ENCODE data around the gene C1QTNF1.

The C1QTNF1 gene

DNA sequence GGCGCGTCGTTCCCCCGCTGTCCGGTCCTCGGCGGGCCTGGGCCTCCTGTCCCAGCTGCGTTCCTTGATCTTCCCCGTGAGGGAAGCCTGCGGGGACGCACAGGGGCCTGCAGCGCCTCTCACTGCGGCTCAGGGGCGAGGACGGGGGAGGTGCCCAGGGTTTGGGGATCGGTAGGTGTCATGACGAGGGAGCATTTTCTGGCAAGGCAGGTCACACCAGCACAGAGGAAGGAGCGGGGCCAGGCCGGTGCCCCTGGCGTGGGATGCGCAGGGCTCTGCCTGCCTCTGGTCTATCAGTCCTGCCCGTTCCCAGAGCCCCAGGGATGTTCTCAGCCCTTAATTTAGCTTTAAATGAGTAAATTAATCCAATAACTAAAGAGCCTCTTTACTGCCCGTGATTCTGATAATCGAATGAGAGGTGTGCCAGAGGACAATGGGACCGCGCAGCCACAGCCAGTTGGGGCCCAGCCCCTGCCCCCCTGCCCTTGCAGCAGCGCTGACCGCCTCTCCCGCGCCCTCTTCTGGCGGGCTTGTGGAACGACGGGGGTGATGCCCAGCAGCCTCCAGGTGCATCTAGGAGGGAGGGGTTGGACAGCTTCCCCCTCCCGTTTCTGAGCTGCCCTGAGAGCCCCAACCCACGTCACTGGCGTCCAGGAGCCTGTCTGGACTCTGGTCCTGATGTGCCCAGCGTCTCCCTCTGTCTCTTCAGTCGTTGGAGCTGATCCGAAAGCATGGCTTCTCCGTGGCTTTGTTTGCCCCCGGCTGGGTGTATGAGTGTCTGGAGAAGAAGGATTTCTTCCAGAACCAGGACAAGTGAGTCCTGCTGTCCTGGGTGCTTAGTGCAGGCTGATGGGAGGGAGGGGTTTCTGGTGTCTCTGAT lies 58.6 kb downstream of the C1QTNF1 start:
- peak; percentile 11 for DNase-seq

DNA sequence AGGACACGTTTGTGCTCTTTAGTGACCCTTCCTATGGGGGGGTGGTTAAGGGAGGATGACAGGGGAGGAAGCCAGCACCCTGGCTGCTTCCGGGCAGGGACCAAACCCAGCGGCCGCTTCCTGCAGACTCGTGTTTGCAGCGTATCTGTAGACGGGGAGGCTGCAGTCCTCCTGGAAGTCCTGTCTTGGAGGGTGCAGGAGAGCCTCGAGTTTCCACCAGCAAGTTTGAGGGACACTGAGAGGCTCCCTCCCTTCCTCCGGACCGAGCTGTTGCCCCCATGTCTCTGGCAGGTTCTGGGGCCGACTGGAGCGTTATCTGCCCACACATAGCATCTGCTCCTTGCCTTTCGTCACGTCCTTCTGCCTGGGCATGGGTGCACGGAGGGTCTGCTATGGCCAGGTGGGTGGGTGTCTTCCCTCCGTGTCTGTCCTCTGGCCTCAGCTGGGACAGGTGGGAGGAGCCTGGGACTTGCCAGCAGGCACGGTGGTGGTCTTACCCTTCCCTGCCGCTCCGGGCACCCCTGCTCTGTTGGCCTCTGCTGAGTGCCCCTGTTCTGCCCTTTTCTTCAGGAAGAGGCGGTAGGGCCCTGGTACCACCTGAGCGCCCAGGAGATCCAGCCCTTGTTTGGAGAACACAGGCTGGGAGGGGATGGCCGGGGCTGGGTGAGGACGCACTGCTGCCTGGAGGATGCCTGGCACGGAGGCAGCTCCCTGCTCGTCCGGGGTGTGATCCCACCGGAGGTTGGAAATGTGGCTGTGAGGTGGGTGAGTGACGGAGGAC lies 59.4 kb downstream of the C1QTNF1 start:
- DNase-seq: no peak

DNA sequence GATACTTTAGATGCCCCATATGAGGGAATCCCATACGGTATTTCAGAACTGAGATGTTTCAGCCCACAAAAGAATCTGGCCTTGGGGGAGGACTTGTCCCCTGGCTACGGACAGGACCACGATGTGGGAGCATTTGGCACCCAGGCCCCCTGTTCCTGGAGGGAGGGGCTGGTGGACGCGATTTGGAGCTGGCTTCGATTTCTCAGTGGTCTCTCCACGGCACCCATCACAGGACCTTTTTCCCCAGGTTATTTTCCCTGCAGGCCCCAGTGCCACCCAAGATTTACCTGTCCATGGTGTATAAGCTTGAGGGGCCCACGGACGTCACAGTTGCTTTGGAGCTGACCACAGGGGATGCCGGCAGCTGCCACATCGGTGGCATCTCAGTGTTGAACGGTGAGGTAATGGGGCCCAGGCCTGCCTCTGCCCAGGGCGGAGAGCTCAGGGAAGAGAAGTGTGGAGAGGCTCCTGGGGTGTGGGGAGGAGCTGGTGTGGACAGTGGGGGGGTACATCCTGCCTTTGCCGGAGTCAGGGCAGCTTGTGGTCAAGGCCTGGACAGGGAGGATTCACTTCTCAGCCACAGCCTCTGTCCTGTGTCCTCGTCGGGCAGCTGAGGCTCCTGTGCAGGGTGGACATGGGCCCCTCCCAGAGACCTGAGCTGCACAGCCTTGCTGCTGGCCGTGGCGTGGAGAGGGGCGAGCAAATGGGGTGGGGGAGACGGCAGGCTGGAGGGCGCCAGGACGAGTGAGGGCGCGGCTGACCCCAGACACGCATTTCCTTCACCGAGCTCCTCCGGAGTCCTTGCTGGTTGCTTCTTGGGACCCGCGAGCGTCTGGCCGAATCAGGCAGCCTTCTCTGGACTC lies 60.6 kb downstream of the C1QTNF1 start:
- no peak for DNase-seq

- DNase-seq: no peak
Observed at GRCh38 chr17:79085154-79085920, 61.4 kb downstream of the C1QTNF1 start.

GRCh38 chr17:79085921-79086551 lies 62.1 kb downstream of the C1QTNF1 start:
- no peak for DNase-seq

DNA sequence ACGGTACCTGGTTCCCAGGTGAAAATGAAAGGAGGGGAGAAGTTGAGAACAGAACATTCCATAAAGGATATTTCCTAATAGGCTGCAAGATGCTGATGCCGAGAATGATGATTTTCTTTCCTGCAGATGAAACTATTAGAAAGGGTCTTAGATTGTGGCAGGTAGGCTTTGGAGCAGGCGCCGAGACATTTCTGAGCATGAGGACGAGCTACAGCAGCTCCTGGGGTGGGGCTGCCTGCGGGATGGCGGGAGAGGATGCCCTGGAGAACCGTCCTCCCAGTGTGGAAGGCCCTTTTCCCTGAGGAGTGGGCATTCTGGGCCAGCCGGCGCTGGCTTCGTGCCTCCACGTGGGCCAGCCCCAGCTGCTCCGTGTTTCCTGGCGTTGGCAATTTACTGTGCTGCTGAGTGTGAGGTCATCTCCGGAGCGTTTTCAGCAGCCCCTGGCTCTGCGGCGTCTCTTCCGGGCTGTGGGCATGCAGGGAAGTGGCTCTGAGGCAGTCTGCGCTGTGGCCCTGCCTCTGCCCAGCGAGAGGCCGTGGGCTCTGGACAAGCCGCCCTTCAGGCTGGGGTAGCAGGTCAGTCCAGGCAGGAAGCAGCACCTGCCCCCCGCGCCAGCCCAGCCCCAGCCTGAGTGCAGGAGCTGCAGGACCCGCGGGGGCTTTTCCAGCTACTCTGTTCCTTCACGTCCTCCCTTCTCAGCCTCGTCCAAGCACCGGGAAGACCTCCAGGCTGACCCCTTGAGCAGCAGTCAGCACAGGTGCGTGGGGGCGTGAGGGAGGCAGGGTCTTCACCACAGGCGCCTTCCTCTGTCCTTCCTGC lies 62.8 kb downstream of the C1QTNF1 start:
- no peak for DNase-seq

DNA sequence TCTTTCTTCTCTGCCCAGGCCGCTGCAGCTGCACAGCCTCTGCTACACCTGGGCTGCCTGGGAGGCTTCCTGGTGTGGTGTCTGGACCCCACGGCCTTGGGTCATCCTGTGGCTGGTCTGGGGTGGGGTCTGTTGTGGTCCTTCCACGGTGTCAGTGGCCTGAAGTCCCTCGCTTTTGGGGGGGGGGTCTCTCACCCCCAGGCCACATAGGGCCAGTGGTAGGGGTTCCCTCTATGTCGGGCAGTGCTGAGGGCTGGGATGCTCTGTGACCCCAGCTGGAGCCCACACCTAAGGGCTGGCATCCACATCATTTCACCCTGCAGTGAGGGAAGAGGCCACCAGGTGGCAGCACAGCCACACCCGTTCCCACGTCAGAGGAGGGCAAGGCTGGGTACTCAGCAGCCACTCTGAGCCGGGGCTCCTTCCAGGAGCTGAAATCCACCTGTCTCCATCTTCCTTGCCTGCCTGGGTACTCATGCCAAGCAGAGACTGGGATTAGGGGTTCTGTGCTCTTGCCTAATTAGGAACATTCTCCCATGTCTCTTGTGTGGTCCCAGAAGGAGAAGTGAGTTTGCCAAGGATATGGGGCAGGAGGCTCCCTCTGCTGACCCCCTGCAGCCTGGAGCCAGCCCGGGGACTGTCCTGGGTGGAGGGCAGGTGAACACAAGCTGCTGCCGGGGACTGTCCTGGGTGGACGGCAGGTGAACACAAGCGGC lies 63.6 kb downstream of the C1QTNF1 start:
- DNase-seq: no peak

DNA sequence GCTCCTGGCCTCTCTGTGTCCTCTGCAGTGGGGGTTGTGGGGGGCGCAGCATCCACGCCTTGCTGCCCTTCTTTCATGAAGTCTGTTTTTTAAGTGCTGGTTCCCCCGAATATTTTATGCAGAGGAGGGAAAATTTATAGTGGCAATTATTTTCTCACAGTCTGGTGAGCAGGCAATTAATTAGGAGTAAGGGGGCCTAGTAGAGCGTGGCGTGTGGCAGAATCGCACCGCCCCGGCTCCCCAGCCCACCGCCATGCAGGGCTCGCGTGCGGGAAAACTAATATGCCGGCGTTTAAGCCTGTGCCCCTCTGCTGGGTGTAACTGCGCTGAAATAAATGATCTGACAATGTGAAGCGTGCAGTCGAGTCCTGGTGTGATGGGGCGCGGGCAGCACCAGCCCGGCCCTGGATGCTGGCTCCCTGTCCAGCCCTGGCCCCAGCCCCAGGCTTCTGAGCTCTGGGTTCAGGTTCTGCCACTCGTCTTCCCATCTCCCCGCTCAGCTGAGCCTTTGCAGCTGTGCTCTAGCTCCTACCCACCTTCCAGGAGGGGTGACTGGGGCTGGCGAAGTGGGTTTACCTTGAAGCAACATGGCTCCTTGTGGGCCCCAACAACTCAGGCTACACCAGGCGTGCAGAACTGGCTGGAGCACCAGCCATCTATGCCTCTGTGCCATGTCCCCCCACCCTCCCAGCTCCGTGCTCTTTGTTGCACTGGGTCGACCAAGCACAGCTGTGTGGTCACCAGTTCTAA lies 64.5 kb downstream of the C1QTNF1 start:
- no peak for DNase-seq

DNA sequence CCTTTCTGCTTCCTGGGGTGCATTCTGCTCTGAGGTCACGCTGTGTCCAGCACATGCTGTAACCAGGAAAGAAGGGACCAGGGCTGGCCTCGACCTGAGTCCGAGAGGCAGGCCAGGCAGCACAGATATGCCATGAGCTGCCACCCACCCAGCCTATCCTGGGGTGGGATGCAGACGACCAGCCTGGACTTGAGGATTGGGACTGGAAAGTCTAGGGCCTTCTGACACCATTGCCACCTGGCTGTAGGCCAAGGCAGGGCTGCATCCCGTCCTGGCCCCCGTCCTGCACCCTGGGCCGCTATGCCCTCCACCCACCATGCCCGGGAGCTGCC lies 65.0 kb downstream of the C1QTNF1 start:
- no peak for DNase-seq

- DNase-seq: no peak
Observed at GRCh38 chr17:79089720-79090442, 65.9 kb downstream of the C1QTNF1 start.

- DNase-seq: no peak
Observed at GRCh38 chr17:79090443-79091225, 66.7 kb downstream of the C1QTNF1 start.

DNA sequence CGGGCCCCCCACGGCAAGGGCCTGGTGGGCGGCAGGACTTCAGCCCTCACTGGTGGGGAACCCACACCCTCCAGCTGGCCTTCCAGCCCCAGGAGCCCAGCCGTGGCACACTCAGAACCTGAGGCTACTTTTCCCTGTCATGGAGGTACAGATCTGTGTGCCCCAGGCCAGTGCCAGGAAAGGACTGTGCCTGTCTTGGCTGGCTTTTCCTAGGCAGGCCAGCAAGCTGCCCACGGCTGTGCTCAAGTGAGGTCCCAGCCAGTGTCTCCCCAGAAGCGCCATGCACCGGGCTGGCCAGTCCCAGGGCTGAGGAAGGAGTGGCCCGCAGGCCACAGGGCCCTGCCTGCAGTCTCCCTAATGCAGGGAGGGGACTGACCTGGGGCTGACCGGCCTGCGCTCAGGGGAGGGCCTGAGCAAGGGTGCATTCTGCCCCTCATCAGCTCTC lies 67.3 kb downstream of the C1QTNF1 start:
- DNase-seq: no peak

DNA sequence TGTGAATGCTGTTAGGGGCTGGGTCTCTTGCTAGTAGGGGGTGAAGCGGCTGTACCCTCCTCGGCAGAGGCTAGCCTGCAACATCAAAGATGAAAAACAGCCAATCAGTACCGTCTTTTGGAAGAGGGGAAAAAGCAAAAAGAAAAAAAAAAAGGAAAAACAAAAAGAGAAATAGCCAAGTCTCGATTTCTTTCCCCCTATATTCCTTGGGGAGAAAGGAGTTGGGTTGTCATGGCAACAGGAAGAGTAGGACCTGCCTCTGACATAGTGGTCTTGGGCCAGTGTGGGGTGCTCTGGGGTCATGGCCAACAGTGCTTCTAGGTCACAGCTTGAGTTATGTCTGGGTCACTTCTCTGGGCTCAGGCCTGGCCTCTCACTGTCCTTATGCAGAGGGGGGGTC lies 68.6 kb downstream of the C1QTNF1 start:
- no peak for DNase-seq

DNA sequence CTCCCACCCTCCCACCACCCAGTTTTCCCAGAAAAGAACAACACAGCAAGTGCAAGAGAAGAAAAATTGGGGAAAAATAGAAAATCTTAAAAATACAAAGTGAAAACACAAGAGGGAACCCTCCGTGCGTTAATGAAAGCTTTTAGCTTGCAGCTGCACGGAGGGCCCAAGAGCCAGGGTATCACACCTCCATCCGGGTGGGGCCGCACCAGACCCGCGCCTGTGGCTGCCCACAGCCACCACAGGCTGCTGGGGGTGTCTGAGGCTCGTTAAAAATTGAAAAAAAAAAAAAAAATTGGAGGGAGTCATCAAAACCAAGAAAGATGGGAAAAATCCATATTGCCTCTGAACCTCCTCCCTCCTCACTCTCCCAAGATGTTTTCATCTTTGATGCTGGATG lies 69.3 kb downstream of the C1QTNF1 start:
- no peak for DNase-seq

DNA sequence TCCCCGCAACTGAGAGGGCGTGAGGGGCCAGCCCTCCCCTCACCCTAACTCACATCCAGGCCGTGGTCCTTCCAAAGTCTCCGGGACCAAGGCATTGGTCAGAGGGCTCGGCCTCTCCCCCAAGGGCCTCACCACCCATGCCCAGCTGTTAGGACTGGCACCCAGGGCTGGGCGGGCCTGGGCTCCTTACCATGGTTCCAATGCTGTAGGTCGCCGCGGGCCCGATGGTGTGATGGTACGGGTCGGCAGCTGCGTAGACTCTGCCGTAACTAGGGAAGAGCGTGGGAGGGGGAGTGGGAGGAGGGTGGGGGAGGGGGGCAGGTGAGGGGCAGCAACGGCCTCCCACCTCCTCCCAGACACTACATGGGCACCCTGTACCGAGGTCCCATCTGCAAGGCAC lies 70.3 kb downstream of the C1QTNF1 start:
- DNase-seq: no peak

DNA sequence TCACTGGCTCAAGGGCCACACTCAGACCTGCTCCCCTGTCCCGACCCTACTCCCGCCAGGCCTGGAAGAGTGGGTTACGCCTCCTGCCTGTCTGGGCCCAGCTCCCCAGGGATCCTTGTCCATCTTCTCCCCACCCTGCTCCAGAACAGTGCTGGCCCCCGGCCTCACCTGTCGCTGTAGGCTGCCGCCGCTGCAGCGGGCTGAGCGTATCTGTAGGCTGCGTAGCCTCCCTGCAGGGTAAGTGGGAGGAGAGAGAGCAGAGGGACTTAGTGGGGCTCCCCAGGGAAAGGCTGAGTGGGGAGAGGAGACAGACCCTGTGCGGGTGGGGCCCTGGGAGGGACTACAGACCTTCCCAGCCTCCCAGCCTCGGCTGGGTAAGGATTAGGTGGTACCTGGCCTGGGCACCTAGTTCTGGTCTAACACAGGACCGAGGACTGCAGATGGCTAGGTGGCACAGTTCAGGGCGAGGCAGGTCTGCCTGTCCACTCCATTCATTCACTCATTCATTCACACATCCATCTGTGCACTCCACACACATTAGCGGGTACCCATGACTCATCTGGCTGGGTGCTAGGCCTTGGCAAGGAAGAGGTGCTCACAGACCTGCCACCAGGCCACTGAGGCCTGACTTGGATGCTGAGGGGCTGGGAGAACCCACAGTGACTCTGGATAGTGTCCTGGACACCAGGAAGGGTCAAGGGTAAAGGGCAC lies 71.5 kb downstream of the C1QTNF1 start:
- no peak for DNase-seq

DNA sequence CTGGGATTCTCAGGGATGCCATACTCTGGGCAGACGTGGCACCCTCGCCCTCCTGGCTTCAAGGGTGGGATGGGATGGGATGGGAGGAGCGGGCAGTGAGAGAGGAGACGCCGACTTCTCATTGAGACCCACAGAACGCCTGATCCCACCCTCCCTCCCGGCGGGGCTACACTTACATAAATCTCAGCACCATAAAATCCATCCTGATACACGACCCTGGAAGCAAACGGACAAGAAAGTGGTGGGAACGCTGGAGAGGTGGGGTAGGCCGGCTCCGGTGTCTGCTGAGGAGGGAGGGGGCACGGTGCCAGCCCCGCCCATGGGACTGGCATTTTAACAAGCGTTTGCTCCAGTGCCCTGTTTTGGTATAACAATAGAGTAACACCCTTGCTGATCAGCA lies 72.5 kb downstream of the C1QTNF1 start:
- no peak for DNase-seq

All from HCEC 1CT (cell line).